HG02973 (cell line): ENCODE measurements around the gene ITIH4.

Source experiments
- ATAC-seq: cut with Tn5 transposase; IDR thresholded peaks from one replicate; pipeline ENCODE4 v1.9.1; 2021; ENCODE audit warnings: moderate library complexity; ENCODE audit not compliant: unreplicated experiment

Gene ITIH4

GRCh38 chr3:52834871-52835501 is 4.5 kb upstream of the ITIH4 start, which contains the start of gene MUSTN1:
TSS of gene MUSTN1 (minus strand) at chr3:52835019. CDS start at chr3:52834948, 71 bp downstream.
- no peak for ATAC-seq

- no peak for ATAC-seq
Observed at GRCh38 chr3:52833202-52833601, 2.7 kb upstream of the ITIH4 start.

- no peak for ATAC-seq
Observed at GRCh38 chr3:52831500-52832301, 1.2 kb upstream of the ITIH4 start.

DNA sequence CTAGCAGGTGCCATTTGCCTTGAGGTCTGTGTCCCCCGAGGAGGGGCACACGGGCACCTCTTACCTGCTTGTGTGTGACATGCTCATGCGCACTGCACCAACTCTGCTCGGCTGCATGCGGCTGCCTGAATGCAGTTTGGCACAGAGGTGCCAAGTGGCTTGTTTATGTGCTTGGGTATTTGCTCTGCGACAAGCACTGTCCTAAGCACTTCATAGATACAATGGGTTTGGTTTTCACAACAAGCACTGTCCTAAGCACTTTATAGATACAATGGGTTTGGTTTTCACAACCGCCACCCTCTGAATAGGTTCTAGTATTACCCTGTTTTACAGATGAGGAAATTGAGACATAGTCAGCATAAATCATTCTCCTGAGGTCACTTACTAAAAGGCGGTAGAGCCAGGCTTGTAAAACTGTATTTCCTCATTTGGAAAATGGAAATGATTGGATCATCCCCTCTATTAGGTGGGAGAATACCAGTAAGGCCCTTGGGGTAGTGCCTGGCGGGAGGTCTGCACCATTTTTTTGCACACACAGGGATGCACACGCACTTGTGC is 487 bp downstream of the ITIH4 start:
- no peak for ATAC-seq

- ATAC-seq: no peak
Observed at GRCh38 chr3:52829482-52829881, 990 bp downstream of the ITIH4 start.

- ATAC-seq: no peak
Observed at GRCh38 chr3:52827866-52828376, 2.6 kb downstream of the ITIH4 start.

DNA sequence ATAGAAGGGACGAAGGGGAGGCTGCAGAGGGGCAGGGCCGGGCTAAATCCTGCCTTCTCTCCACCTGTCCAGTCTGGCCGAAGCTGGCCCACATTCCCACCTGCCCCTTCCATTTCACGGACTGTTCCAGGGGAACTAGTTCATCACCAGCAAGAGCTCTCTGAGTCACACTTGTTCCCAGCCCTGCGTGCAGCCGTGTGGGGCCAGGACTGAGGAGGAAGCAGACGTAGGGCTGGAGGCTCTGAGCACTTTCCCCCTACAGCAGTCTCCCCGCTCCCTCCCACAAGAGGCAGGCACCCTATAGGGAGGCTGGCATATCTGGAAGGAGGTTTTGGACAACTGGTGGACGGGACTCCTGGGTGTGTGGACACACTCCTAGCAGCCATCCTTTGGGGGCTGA is 3.0 kb downstream of the ITIH4 start:
- ATAC-seq: no peak

DNA sequence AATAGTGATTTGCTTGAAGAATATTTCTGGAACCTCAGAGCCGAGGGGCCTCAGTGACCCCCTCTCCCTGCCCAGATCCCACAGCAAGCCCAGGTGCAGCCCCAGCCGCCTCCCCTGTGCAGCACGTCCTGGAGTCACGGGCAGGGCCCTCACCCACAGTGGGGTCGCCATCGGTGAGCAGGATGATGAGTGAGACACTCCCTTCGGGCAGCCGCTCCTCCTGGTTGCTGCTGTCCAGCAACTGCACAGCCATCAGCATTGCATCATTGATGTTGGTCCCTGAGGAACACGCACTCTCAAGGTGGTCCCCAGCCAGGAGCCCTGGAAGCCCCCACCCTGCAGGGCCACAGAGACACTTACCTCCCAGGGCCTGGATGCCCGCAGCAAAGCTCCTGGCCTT is 6.4 kb downstream of the ITIH4 start:
- no peak for ATAC-seq

- no peak for ATAC-seq
Observed at GRCh38 chr3:52822363-52822762, 8.1 kb downstream of the ITIH4 start.

- ATAC-seq: no peak
Observed at GRCh38 chr3:52820736-52821135, 9.7 kb downstream of the ITIH4 start.

DNA sequence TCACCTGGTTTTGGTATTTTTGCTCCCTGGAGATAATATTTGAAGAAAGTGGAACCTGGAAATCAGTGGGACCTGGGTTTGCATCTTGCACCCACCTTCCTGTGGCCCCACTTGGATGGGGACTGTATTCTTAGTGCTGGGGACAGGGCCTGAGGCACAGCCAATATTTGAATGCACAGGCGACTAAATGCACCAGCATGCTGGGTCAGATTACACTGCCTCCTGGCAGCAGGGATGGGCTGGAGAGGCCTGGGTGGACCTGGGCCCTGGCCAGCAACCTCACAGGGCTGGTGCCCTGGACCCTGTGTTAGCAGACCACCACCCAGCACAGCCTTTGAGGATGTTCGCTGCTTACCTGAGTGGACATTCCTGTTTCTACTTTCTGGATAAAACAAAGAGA is 10.5 kb downstream of the ITIH4 start:
- no peak for ATAC-seq

- ATAC-seq: no peak
Observed at GRCh38 chr3:52817860-52818259, 12.6 kb downstream of the ITIH4 start.

- ATAC-seq: no peak
Observed at GRCh38 chr3:52817221-52817620, 13.3 kb downstream of the ITIH4 start.

GRCh38 chr3:52816654-52817053 is 13.8 kb downstream of the ITIH4 start:
- ATAC-seq: no peak

- ATAC-seq: no peak
Observed at GRCh38 chr3:52816199-52816598, 14.3 kb downstream of the ITIH4 start.

DNA sequence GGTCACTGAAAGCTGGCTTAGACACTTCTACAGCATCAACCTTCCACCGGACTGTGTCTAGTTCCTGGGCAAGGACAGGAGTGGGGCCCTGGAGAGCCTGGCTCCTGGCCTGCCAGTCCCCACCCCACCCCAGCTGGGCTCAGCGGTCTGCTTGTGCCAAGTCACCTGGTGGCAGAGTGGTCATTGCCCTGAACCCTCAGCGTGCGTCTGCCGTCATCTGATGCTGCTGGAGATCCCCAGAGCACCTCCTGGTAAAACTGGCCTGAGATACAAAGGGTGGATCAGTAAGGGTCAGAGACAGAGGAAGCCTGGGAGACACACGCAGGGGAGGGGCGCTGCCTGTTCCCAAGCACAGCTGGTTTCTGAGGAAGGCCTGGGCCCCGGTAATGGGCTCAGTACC is 16.7 kb downstream of the ITIH4 start:
- no peak for ATAC-seq

- ATAC-seq: no peak
Observed at GRCh38 chr3:52811452-52812011, 18.9 kb downstream of the ITIH4 start.

DNA sequence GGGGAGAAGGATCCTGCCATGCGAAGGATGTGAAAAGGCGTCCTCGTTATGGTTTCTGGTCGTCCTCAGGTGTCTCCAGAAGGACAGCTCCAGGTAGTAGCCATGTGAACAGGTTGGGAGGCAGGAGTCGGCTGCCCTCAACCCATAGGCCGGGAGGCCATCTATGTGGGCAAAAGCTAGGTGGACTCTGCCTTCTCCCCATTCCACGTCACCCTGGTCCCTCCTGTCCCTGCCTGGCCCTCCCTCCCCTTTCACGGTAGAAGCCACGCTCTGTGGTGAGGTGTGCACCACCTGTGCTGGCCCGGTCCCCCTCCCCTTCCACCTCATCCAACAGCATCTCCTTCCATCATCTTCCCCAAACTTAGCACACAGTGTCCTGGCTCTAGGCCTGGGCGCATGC is 19.5 kb downstream of the ITIH4 start:
- ATAC-seq: no peak

GRCh38 chr3:52809662-52810377 is 20.7 kb downstream of the ITIH4 start:
- no peak for ATAC-seq

DNA sequence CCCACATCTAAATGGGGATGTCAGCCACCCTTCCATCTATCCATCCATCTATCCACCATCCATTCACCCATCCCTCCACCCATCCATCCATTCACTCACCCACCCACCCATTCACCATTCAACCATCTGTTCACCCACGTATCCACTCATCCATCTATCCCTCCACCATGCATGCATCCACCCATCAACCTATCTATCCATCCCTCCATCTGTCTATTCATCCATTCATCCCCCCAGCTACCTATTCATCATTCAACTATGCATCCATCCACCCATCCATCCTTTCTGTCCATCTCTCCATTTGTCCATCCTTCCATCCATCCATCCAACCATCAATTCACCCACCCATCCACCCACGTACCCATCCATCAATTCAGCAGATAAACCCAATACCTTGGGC is 21.3 kb downstream of the ITIH4 start:
- ATAC-seq: no peak
